HTR-8/SVneo (cell line): ENCODE results near the gene SMARCA5.
"Not testable (repeated sequence)": the region's sequence is repeated elsewhere in the genome, so short reads cannot be mapped to it uniquely, and the experiment has no call there.

Experiments
- DNase-seq: peaks from one replicate; pipeline ENCODE4 v3.0.0; 2011; ENCODE audit warnings: low spot score, mixed read lengths; ENCODE audit not compliant: insufficient read length
- FAIRE-seq: peaks from 2 replicates; lab custom pipeline; 2011; peaks lifted over from hg19 to GRCh38; lab: Jason Lieb, UNC

The SMARCA5 gene, protein sequence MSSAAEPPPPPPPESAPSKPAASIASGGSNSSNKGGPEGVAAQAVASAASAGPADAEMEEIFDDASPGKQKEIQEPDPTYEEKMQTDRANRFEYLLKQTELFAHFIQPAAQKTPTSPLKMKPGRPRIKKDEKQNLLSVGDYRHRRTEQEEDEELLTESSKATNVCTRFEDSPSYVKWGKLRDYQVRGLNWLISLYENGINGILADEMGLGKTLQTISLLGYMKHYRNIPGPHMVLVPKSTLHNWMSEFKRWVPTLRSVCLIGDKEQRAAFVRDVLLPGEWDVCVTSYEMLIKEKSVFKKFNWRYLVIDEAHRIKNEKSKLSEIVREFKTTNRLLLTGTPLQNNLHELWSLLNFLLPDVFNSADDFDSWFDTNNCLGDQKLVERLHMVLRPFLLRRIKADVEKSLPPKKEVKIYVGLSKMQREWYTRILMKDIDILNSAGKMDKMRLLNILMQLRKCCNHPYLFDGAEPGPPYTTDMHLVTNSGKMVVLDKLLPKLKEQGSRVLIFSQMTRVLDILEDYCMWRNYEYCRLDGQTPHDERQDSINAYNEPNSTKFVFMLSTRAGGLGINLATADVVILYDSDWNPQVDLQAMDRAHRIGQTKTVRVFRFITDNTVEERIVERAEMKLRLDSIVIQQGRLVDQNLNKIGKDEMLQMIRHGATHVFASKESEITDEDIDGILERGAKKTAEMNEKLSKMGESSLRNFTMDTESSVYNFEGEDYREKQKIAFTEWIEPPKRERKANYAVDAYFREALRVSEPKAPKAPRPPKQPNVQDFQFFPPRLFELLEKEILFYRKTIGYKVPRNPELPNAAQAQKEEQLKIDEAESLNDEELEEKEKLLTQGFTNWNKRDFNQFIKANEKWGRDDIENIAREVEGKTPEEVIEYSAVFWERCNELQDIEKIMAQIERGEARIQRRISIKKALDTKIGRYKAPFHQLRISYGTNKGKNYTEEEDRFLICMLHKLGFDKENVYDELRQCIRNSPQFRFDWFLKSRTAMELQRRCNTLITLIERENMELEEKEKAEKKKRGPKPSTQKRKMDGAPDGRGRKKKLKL

DNA sequence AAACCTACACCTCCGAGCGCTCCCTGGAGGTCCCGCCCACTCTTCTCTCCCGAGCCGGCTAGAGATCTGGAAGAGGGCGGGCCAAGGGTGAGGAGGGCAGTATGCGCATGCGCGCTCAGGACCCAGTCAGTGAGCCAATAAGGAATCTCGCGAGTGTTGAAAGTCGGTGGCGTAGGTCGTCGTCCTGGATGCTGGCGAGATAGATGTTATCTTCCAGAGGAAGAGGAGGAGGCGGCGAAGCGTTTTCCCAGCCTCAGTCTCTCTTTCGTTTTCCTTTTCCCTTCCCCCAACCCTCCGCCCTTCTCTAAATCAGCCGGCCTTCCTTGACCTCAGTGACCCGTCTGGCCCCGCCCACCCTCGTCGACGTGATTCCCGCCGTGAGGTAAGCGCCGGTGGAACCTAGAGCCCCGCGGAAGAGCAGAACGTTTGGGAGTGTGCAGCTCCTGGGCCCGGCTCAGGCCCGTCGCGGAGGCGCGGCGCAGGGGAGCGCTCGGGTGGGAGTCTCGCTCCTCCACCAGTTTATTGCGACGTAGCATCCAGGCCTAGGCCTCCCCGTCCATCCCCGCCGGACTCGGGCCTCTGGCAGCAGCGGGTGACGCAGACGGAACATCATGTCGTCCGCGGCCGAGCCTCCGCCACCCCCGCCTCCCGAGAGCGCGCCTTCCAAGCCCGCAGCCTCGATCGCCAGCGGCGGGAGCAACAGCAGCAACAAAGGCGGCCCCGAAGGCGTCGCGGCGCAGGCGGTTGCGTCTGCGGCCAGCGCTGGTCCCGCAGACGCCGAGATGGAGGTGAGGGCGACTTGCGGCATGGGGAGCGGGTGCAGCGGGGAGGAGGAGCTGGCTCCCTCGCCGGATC is at the start of gene SMARCA5:
TSS of gene SMARCA5 (plus strand) at position 389 of the 855 bp plus-strand sequence. CDS start at position 612, 223 bp downstream.
- DNase-seq (peak; percentile 96), FAIRE-seq (peak; percentile 92)

DNA sequence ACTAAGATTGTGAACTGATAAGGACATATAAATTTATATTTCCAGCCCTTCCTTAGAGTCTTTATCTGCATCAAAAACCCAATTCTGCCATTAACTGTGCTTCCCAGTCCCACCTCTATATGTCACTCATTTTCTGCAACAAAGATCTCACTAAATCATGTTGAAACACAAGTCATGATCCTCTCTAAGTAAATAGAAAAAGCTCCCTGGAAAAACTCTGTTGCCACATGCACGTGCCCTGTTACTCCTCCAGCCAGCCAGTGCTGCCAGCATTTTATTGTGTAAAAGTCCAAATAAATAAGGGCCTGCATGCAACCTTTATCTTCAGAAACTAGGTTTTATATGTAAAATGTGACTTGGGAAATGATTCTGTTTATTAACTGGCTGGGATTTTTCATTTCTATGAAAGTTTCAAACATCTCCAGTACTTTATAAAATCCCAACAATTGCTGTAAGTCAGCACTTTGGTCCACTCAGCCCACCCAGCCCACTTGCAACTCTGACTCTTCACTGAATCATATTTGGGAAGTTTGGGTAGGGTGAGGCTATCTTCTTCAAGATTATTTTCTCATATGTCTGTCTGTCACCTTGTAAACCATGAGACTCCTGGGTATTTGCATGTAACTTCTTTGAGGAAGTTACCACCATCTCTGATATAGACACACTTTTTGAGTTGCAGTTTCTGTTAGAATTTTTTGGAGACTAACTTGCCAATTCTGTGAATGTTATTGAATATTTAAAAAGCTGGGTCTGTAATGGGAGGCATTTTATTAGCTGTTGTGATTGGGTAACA is 40.0 kb upstream of the SMARCA5 start:
- FAIRE-seq, result no peak

DNA sequence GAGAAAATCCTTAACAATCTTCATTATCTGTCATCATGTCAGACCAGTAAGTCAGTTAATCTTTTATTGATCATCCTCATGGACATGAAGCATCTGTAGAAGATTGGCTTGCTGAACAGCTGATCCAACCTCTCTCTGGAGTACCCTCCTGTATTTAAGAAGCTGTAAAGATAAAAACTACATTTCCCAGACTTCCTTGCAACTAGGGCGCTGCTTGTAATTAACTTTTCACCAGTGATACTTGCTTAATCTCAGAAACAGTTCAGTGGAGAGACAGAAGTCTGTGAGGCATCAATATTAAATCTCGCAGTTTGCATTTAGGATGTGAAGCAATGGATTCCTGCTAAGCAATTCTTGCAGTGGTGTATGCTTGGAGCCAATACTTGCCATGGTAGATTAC is 36.0 kb upstream of the SMARCA5 start:
- FAIRE-seq, result no peak
- no peak for DNase-seq

More for the DNA sequence above, 40.0 kb upstream of the SMARCA5 start:
- no peak for DNase-seq

DNA sequence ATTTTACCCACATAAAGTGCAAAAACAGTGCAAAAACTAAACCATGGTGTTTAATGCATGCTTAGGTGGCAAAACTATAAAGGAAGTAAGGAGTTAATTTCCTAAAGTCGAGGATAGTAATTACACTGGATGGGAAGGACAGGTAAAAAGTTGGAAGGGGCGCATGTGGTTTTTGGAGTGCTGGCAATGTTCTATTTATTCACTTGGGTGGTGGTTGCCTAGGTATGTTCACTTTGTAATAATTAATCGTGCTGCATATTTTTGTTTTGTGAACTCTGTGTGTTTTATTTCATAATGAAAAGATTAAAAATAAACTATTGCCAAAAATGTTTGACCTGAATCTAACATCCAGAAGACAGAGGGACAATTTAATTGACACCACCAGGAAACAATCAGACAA is 32.1 kb upstream of the SMARCA5 start:
- no peak for FAIRE-seq
- DNase-seq, result no peak

DNA sequence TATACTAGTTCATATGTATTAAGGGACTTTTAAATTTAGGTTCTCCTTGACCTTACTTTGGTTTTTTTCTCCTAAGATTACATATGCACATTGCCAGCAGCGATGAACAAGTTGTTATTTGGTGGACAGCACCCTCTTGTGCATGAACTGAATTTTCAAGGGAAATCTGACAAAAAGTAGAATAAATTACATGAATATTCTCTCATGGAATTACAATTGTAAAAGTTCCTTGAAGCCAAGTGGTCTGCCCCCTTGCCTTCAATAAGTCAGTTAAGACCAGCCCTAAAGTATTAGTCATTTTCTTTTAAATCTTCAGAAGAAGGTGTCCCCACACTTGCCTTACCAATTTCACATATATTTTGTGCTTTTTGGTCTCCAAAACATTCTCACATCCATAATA is 30.7 kb upstream of the SMARCA5 start:
- FAIRE-seq (peak; percentile 26), DNase-seq (peak; percentile 25)

DNA sequence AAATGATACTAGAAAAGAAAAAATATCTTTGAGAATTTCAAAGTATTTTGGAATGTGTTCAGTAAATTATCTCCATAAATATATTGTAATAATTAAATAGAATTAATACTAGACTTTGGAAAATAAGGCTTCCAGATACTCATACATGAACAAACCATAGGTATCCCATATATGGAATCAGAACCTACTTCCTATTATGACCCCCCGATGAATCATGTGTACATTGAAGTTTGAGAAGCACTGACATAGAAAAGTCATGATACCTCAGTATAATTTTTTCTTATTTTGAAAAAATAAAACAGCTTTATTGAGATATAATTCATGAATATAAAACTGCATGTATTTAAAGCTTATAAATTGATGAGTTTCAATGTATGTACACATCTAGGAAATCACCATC is 27.2 kb upstream of the SMARCA5 start:
- DNase-seq (no peak), FAIRE-seq (no peak)

DNA sequence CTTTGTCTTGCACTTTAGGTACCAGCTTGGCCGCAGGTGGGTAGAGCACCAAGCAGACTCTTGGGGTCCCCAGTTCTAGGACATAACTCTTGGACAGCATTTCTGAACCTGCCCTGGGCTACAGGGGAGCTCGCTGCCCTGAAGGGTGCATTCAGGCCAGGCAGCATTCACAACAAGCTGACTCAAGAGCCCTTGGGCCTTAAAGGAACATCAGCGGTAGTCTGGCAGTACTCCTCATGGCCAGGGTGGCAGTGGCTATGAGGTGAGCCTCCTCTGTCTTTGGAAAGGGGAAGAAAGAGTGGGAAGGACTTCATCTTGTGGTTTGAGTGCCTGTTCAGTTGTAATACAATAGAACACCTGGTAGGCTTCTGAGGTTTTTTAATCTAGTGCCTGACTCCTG is 24.8 kb upstream of the SMARCA5 start:
- no peak for DNase-seq
- FAIRE-seq, result no peak

DNA sequence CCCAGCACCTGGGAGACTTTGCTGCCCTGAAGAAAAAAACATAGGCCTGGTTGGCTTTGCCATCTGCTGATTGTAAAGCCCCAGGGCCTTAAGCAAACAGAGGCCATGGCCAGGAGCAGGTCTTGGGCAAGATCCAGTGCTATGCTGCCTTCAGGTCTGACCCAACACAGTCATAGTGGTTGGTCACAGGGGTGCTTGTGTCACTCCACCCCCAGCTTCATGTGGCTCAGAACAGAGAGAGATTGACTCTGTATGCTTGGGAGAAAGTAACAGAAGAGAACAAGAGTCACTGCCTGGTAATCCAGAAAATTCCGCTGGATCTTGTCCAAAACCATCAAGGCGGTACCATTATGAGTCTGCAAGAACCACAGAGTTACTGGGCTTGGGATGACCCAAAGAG is 24.4 kb upstream of the SMARCA5 start:
- no peak for FAIRE-seq

DNA sequence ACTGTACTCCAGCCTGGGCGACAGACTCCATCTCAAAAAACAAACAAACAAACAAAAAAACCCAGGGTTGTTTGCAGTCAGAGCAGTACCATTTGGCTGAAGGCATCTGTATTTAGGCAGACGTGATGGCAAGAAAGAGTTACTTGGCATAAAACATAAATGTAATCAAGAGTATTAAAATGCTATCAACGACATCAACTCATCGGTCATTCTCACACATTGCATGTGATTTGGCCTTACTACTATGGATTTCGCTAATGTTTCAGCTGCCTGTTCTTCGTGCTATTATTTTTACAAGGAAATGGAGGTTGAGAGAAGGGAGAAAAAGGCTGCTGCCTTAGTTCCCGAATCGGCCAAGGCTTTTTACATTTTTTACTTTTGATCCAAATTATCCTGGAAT is 15.5 kb upstream of the SMARCA5 start:
- FAIRE-seq (no peak), DNase-seq (no peak)

More for the DNA sequence above, 24.4 kb upstream of the SMARCA5 start:
- DNase-seq, result no peak

DNA sequence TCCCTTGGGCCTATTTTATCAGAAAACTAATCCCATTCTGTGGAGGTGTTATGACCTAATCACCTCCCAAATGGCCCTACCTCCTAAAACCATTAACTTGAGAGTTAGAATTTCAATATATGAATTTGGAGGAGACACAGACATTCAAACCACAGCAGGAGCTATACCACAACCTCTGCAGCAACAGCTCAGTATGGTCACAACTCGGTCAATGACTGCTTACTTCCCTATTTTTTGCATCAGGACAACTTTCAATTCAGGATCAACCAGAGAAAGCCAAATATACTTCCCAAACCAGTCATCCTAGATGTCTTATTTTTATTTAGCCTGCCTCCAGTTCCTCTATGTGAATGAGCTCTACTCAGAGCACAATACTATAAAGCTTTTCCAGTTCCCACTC is 11.3 kb upstream of the SMARCA5 start:
- DNase-seq, result no peak
- FAIRE-seq, result no peak

DNA sequence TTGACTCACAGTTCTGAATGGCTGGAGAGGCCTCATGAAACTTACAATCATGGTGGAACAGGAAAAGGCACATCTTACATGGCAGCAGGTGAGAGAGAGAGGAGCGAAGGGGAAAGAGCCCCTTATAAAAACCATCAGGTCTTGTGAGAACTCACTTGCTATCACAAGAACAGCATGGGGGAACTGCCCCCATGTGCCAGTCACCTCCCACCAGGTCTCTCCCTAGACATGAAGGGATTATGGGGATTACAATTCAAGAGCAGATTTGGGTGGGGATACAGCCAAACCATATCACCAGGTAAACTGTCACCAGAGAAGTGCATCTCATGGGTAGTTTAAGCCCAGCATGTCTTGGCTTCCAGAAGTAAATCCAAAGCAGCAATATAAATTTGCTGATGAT is 7.5 kb upstream of the SMARCA5 start:
- no peak for FAIRE-seq
- no peak for DNase-seq

DNA sequence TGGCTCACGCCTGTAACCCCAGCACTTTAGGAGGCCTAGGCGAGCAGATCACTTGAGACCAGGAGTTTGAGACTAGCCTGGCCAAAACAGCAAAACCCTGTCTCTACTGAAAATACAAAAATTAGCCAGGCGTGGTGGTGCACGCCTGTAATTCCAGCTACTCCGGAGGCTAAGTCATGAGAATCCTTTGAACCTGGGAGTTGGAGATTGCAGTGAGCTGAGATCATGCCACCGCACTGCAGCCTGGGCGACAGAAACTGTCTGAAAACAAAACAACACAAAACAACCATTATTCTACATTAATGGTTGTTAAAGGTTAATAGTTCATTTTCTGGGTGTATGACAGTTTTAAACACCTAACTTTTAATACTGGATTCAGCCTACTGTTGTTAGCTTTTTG is 1.6 kb upstream of the SMARCA5 start:
- FAIRE-seq (no peak), DNase-seq (no peak)

DNA sequence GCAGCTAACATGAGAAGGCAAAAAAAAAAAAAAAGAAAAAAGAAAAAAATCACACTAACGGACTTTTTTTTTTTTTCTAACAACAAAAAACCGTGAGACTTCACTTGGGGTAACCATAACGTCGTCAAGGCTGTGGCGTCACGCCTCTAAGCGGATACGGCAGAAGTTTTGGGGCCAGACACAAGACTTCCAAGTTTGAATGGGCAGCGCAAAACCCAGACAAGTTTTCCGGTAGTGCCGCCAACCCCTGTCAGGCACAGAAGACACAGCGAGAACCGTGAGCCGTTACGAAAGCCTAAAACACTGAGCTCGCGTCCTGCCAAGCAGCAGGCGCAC is 556 bp upstream of the SMARCA5 start:
- DNase-seq, result no peak
- FAIRE-seq, result no peak

DNA sequence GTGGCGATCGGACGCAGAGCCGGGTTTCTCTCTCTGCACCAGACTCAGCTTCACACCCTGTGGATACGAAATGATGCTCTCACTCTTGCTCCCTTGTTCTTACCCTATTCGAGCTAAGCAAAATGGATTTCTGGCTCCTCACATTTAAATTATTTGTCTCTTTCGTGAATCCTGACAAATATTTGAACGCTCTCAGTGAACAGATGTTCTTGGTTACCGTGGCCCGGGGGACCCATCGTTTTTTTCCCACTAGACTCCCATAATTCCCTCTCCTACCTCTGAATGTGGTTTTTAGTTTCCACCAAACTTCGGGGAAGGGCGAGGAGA is 630 bp downstream of the SMARCA5 start:
- no peak for DNase-seq
- no peak for FAIRE-seq

DNA sequence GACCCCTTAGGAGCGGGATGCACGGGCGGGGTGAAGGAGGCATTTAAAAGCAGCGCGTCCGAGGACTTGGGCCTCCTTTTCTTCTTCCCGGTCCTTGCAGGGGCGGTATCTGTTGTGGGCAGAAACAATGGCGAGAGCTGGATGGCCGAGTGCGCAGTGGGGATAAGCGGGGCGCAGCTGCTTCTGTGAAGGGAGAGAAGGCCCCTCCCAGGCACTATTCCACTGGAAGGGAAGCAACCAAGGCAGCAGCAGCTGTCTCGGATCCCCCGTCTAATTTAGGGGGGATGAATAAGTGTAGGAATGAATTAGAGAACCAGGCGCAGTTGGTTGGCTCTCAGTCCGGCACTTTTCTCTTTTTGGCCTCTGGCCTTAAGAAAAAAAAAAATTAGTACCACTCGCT is 995 bp downstream of the SMARCA5 start:
- DNase-seq, result peak; percentile 19
- FAIRE-seq, result no peak

DNA sequence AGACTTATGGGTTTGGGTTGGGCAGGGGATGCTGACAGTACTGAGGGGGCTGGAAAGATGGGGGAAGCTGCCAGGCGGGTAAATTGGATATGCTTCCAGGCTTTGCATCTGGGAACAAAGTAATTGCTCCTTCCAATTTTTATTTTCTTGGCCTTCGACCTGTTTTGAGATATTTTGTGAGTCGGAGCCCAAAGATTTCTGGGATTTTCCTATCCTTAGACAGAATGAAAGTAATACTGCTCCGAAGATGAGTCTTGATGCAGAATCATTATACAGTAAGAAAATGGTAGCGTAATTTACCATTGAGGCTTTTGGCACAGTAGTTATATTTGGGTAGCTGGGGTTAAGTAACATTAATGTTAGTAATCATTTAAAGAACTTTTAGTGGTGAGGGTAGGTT is 1.4 kb downstream of the SMARCA5 start:
- DNase-seq, result no peak
- no peak for FAIRE-seq

DNA sequence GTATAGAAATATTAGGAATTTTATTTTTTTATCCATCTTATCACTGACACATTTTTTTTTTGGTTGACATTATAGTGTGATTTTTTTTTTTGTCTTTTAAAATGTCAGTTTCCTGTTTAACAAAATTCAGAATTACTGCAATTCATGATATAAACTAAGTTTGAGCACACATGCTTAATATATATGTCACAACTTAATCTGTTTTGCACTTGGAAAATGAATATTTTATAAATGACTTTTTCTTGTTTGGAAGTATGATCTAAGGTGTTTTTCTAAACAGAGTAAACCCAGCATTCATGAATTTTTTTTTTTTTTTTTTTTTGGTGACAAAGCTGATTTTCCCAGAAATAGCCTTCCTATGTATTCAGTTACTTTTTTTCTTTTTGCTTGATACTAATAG is 2.4 kb downstream of the SMARCA5 start:
- no peak for DNase-seq
- no peak for FAIRE-seq

DNA sequence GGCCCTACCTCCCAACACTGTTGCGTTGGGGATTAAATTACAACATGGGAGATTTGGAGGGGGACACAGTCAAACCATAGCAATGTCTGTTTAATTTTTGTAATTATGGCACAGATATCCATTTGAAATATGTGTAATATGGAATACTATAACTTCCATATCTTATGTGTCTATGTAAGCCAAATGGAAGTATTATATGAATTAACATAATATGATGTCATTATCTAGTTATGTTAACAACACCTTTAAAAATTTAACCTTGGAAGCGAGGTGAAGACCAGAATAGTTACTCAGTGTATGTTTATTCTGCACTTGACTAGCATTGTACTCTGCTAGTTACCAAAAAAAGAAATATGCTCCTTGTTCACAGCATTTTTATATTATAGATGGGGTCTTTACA is 4.3 kb downstream of the SMARCA5 start:
- FAIRE-seq, result no peak
- no peak for DNase-seq

DNA sequence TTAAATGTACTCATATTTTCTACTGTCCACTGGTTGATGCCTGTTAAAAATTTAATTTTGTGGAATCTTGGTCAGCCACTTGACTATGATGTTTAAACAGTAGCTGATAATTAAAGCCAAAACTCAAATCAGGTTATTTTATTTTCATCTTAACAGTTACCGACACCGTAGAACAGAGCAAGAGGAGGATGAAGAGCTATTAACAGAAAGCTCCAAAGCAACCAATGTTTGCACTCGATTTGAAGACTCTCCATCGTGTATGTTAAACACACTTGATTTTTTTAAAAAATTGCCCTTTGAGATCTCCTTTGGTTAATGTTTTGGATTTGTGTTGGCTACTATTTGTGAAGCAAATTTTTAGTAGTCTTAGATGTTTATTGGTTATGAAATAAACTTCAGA is 10.7 kb downstream of the SMARCA5 start:
- no peak for DNase-seq
- FAIRE-seq, result no peak

DNA sequence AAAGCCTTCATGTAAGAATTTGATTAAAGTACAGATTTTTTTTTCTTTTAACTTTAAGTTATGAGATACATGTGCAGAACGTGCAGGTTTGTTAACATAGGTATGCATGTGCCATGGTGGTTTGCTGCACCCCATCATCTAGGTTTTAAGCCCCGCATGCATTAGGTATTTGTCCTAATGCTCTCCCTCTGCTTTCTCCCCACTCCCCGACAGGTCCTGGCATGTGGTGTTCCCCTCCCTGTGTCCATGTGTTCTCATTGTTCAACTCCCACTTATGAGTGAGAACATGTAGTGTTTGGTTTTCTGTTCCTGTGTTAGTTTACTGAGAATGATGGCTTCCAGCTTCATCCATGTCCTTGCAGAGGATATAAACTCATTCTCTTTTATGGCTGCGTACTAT is 14.5 kb downstream of the SMARCA5 start:
- not testable (repeated sequence) for DNase-seq, FAIRE-seq
